ENCODE data around the gene PCA3. TPM values are rescaled to one million over a fixed set of nuclear protein-coding genes. Genes with fewer than 3 reads are reported as not detected.

Gene PCA3
- not detected in 2 replicates for total RNA-seq (2011; cell fraction: chromatin; rRNA removed; ENCODE audit: low replicate concordance)
- total RNA-seq (2011; cell fraction: nucleolus; rRNA removed): not detected in 2 replicates
- not detected in 2 replicates for total RNA-seq (2011; cell fraction: nucleoplasm; rRNA removed)
- not detected in 2 replicates for total RNA-seq (2014; rRNA removed)
- not detected in 2 replicates for total RNA-seq (2014; rRNA removed; fragmentation: Illumina TruSeq; extraction: Trizol)
- not detected in 2 replicates for total RNA-seq (2015; rRNA removed; fragmentation: Illumina TruSeq; extraction: Trizol)
- total RNA-seq (2021): not detected in 2 replicates
- polyA plus RNA-seq (2011; rRNA removed): not detected in 2 replicates
- not detected in 2 replicates for polyA plus RNA-seq (2011; cell fraction: cytosol; rRNA removed)
- polyA plus RNA-seq (2011; cell fraction: nucleus; rRNA removed): not detected in 2 replicates
- not detected in 2 replicates for polyA plus RNA-seq (2012)
- polyA plus RNA-seq (2014; fragmentation: Illumina TruSeq; extraction: Trizol): not detected in 2 replicates
- not detected for polyA plus RNA-seq (2014; fragmentation: Nextera tagmentation; extraction: Ambion mirVana)
- polyA plus RNA-seq (2014; rRNA removed): not detected in 2 replicates
- polyA minus RNA-seq (2011; rRNA and poly(A)+ RNA removed): not detected in 2 replicates
- not detected in 2 replicates for polyA minus RNA-seq (2011; cell fraction: cytosol; rRNA and poly(A)+ RNA removed)
- not detected in 2 replicates for polyA minus RNA-seq (2011; cell fraction: nucleus; rRNA and poly(A)+ RNA removed)
- percentile 1 among the genes with signal in this experiment for Bru-seq, nascent RNA
- not detected for BruChase-seq, experiment 1, labeled RNA remaining after a 2-hour chase
- not detected for BruChase-seq, experiment 2, labeled RNA remaining after a 6-hour chase
- long read RNA-seq, experiment 1: 0 reads
- long read RNA-seq, experiment 2: 0 reads
- long read RNA-seq, experiment 3: 0 reads

GRCh38 chr9:76764138-76764537 is at the start of gene PCA3:
TSS of gene PCA3 (plus strand) at chr9:76764438.
- H3K9ac ChIP-seq (ENCODE audit: insufficient read depth in 1 of 2, low read depth in 2 of 2, low read length in 2 of 2): no peak within 1 kb of the TSS
- BruUV-seq (replicated peaks): no TSS peak
- ChIA-PET CTCF (ENCODE audit: low intra/inter-chr PET ratio) (no interaction called here), POLR2A (no interaction called here)
- no peak within 1 kb of the TSS for H3K4me2 ChIP-seq (ENCODE audit: insufficient read depth, low read length)
- no peaks in the 10 kb centered on the region for H3K9me1 ChIP-seq (ENCODE audit: control insufficient read depth, insufficient read depth, low read length)
- no peaks in the 10 kb centered on the region for H3K9me3 ChIP-seq (replicated peaks; ENCODE audit: control insufficient read depth, insufficient read depth, low read depth, low read length)
- 0% methylated on average over 4 of the region's 4 CpGs for WGBS (ENCODE audit: insufficient coverage, low coverage, missing lambda C conversion rate)
- H2AFZ ChIP-seq (ENCODE audit: low read depth, low read length): no peak within 1 kb of the TSS
- intact Hi-C loops (cut with micrococcal nuclease): loop anchor here (5.0 kb wide), 1 partner anchor 223 kb away; no protein-coding TSS in a partner anchor
- TF ChIP-seq PCBP2 (IDR thresholded peaks at IDR 0.05; ENCODE audit: low read depth, low read length, poor library complexity, severe bottlenecking) (no peak), SRSF7 (optimal IDR thresholded peaks at IDR 0.05; ENCODE audit: low read depth, low read length) (no peak), ELK1 (CRISPR knock-in tag; IDR thresholded peaks at IDR 0.05) (no peak)
- no peak for DNase-seq (ENCODE audit: extremely low read depth in 1 of 4, low spot score in 3 of 4)
- no peaks in the 10 kb centered on the region for H3K4me1 ChIP-seq (replicated peaks in 1 of 2; ENCODE audit: control insufficient read depth in 2 of 2, insufficient read depth in 2 of 2, low read length in 2 of 2)
- no peak within 1 kb of the TSS for H3K4me3 ChIP-seq
- no peaks in the 10 kb centered on the region for H4K20me1 ChIP-seq (replicated peaks; ENCODE audit: control insufficient read depth, insufficient read depth, low read length)
- no peak for ATAC-seq
- H3K36me3 ChIP-seq (ENCODE audit: control insufficient read depth, insufficient read depth, low read length): no peaks in the 10 kb centered on the region
- in situ Hi-C loops (cut with MboI): no loop called here
- no peaks in the 10 kb centered on the region for H3K79me2 ChIP-seq (ENCODE audit: control insufficient read depth, insufficient read depth, low read length)
- H3K27ac ChIP-seq (ENCODE audit: extremely low read depth, low read depth, low read length): no peak within 1 kb of the TSS
- no peak for FAIRE-seq
- H3K27me3 ChIP-seq (ENCODE audit: control insufficient read depth in 2 of 2, insufficient read depth in 2 of 2, low read length in 2 of 2): no peaks in the 10 kb centered on the region; a peak in 1 of 5 replicates
